ENCODE results near the gene IL10RB.

- TF ChIP-seq CTCF (IDR thresholded peaks at IDR 0.05; ENCODE audit: borderline replicate concordance, extremely low read depth, low read length, poor library complexity, severe bottlenecking) (no peak), EZH2 (IDR thresholded peaks at IDR 0.05; ENCODE audit: borderline replicate concordance, low read depth, low read length, severe bottlenecking) (no peak)
Measured at GRCh38 chr21:33296156-33296555, 30.0 kb downstream of the IL10RB start.

Measured in DND-41 (cell line).